ENCODE data around the gene CRACR2B. TPM values are rescaled to one million over a fixed set of nuclear protein-coding genes. Genes with fewer than 3 reads are reported as not detected.

CRACR2B gene
- total RNA-seq, 1 experiment from 2014 or later, result 17.5 TPM

DNA sequence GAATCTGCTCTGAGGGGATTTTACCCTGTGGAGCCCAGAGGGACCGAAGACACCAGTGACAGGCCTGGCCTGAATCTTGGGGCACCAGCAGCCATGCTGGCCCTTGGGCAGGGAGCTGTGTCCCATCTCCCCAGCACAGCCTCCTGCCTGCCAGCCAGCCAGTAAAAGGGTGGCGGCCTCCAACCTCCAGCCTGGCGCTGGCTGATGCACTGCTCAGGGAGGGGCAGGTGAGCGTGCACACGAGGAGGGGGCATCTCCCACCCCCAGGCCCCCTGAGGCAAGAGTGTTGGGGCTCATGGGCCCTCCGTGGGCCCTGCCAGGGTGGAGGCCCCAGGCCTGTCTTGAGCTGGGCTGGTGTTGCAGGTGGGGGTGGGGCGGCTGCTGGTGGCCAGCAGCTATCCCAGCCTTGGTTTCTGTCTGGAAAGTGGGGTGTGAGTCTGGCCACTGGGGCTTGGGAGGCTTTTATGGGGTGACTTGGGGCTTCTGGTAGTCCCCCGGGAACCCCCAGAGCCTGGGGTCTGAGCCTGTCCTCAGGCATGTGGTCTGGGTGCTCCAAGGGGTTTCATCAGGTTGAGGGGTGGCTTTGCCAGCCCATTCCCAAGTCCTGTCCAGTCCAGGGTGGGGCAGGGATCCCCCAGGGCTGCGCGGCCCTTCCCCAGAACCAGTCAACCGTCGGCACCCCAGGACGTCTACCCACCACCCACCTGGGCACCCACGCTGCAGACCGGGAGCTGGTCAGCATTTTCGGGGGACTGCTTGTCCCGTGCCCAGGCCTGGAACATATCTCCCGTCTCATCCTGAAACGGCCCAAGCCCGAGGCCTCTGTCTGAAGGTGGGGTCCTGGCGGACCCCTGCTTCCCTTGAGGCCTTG lies 32.8 kb downstream of the CRACR2B start:
- intact Hi-C loops (cut with micrococcal nuclease; ENCODE audit: unreplicated experiment), result no loop called here
- Histone ChIP-seq H3K9me2 (ENCODE audit: insufficient read depth) (no peaks in the 10 kb centered on the region), H3K4me2 (no peak overlapping the region), H4K20me1 (ENCODE audit: insufficient read depth) (no peaks in the 10 kb centered on the region), H3K4me3 (no peak overlapping the region), H3K4me1 (replicated peaks; ENCODE audit: insufficient read depth) (no peaks in the 10 kb centered on the region), H3K27ac (no peak overlapping the region), H3K9me3 (ENCODE audit: insufficient read depth, low read depth) (no peaks in the 10 kb centered on the region), H3F3A (ENCODE audit: insufficient read depth, low read depth) (no peaks in the 10 kb centered on the region), H2AFZ (no peak overlapping the region), H3K27me3 (ENCODE audit: insufficient read depth, low read depth) (no peaks in the 10 kb centered on the region), H3K79me2 (ENCODE audit: low read depth) (no peaks in the 10 kb centered on the region), H3K36me3 (ENCODE audit: low read depth) (no peaks in the 10 kb centered on the region)
- BruUV-seq (replicated peaks), result no TSS peak
- TF ChIP-seq EZH2 (IDR thresholded peaks at IDR 0.05; ENCODE audit: low read depth) (no peak), CTCF (conservative IDR thresholded peaks at IDR 0.05) (no peak)
- CTCF ChIA-PET, result no interaction called here
- POLR2A ChIA-PET (ENCODE audit: unreplicated experiment), result no interaction called here
- no peak for DNase-seq

GRCh38 chr11:861105-861479 lies 33.4 kb downstream of the CRACR2B start:
- Histone ChIP-seq H3K27ac (no peak overlapping the region), H3K4me1 (replicated peaks; ENCODE audit: insufficient read depth) (no peaks in the 10 kb centered on the region), H2AFZ (no peak overlapping the region), H3K9me3 (ENCODE audit: insufficient read depth, low read depth) (no peaks in the 10 kb centered on the region), H3K27me3 (ENCODE audit: insufficient read depth, low read depth) (no peaks in the 10 kb centered on the region), H3F3A (ENCODE audit: insufficient read depth, low read depth) (no peaks in the 10 kb centered on the region), H3K36me3 (ENCODE audit: low read depth) (no peaks in the 10 kb centered on the region), H3K9me2 (ENCODE audit: insufficient read depth) (no peaks in the 10 kb centered on the region), H3K4me2 (no peak overlapping the region), H4K20me1 (ENCODE audit: insufficient read depth) (no peaks in the 10 kb centered on the region; the same call in 1 of the 2 replicates), H3K4me3 (no peak overlapping the region), H3K79me2 (ENCODE audit: low read depth) (no peaks in the 10 kb centered on the region)
- ChIA-PET POLR2A (ENCODE audit: unreplicated experiment) (no interaction called here), CTCF (no interaction called here)
- BruUV-seq (replicated peaks), result no TSS peak
- DNase-seq, result no peak
- TF ChIP-seq CTCF (conservative IDR thresholded peaks at IDR 0.05), result no peak
- no peak for TF ChIP-seq EZH2 (IDR thresholded peaks at IDR 0.05; ENCODE audit: low read depth)
- intact Hi-C loops (cut with micrococcal nuclease; ENCODE audit: unreplicated experiment), result no loop called here

- Histone ChIP-seq H4K20me1 (ENCODE audit: insufficient read depth) (no peaks in the 10 kb centered on the region; the same call in 1 of the 2 replicates), H3K4me1 (replicated peaks; ENCODE audit: insufficient read depth) (no peaks in the 10 kb centered on the region), H3K36me3 (ENCODE audit: low read depth) (no peaks in the 10 kb centered on the region), H2AFZ (no peak overlapping the region), H3K79me2 (ENCODE audit: low read depth) (no peaks in the 10 kb centered on the region), H3K9me3 (ENCODE audit: insufficient read depth, low read depth) (no peaks in the 10 kb centered on the region), H3K27ac (no peak overlapping the region), H3F3A (ENCODE audit: insufficient read depth, low read depth) (no peaks in the 10 kb centered on the region), H3K4me2 (no peak overlapping the region), H3K4me3 (no peak overlapping the region), H3K9me2 (ENCODE audit: insufficient read depth) (no peaks in the 10 kb centered on the region), H3K27me3 (ENCODE audit: insufficient read depth, low read depth) (no peaks in the 10 kb centered on the region)
- no TSS peak for BruUV-seq (replicated peaks)
- no peak for DNase-seq
- ChIA-PET POLR2A (ENCODE audit: unreplicated experiment) (no interaction called here), CTCF (no interaction called here)
- TF ChIP-seq CTCF (conservative IDR thresholded peaks at IDR 0.05), result no peak
- no peak for TF ChIP-seq EZH2 (IDR thresholded peaks at IDR 0.05; ENCODE audit: low read depth)
- intact Hi-C loops (cut with micrococcal nuclease; ENCODE audit: unreplicated experiment), result no loop called here
Observed at GRCh38 chr11:862081-862661, 34.5 kb downstream of the CRACR2B start.
